Measurements from ENCODE around the gene CCDC51. TPM values are rescaled to one million over a fixed set of nuclear protein-coding genes. Genes with fewer than 3 reads are reported as not detected.

CCDC51 gene
- total RNA-seq, 1 donor from 2014 or later = 19.3 TPM

GRCh38 chr3:48467110-48467454, 27.2 kb upstream of the CCDC51 start:
- no peak for TF ChIP-seq CTCF (IDR thresholded peaks at IDR 0.05)
- no peak for DNase-seq (ENCODE audit: low spot score in 2 of 2)
- Histone ChIP-seq H3K27me3 (no peaks in the 10 kb centered on the region), H3K4me1 (peaks cover 16 to 51% of the 10 kb centered on the region in 2 donors), H3K36me3 (peaks cover 12 to 26% of the 10 kb centered on the region in 2 donors), H3K4me3 (peak overlapping the region; percentile 60 to 71), H3K27ac (peak overlapping the region; percentile 96 to 98), H3K9me3 (no peaks in the 10 kb centered on the region)
- intact Hi-C loops (cut with DNase I) = no loop called here

DNA sequence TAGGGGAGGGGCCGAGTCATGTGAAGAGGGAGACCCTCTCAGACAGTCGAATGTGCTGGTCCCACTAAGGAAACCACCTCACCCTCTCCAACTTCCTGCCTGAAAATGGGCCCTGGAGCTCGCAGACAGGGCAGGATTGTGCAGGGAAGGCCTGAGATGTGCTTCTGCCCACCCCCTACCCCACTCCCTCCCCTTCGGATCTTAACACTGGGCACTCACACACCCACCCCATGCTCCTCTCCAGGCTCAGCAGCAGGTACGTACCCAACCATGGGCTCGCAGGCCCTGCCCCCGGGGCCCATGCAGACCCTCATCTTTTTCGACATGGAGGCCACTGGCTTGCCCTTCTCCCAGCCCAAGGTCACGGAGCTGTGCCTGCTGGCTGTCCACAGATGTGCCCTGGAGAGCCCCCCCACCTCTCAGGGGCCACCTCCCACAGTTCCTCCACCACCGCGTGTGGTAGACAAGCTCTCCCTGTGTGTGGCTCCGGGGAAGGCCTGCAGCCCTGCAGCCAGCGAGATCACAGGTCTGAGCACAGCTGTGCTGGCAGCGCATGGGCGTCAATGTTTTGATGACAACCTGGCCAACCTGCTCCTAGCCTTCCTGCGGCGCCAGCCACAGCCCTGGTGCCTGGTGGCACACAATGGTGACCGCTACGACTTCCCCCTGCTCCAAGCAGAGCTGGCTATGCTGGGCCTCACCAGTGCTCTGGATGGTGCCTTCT, 26.6 kb upstream of the CCDC51 start:
- Histone ChIP-seq H3K9me3 (no peaks in the 10 kb centered on the region), H3K4me1 (peaks cover 16 to 46% of the 10 kb centered on the region in 2 donors), H3K27me3 (no peaks in the 10 kb centered on the region), H3K27ac (peak overlapping the region; percentile 96 to 98), H3K36me3 (peaks cover 12 to 26% of the 10 kb centered on the region in 2 donors), H3K4me3 (peak overlapping the region; percentile 60 to 71)
- intact Hi-C loops (cut with DNase I) = loop anchor here (1.0 kb wide), 1 partner anchor 38 kb away; the partner anchor contains the start of gene SHISA5
- no peak for DNase-seq (ENCODE audit: low spot score in 2 of 2)
- TF ChIP-seq CTCF (IDR thresholded peaks at IDR 0.05) = peak in 1 of 3 experiments; percentile 1

DNA sequence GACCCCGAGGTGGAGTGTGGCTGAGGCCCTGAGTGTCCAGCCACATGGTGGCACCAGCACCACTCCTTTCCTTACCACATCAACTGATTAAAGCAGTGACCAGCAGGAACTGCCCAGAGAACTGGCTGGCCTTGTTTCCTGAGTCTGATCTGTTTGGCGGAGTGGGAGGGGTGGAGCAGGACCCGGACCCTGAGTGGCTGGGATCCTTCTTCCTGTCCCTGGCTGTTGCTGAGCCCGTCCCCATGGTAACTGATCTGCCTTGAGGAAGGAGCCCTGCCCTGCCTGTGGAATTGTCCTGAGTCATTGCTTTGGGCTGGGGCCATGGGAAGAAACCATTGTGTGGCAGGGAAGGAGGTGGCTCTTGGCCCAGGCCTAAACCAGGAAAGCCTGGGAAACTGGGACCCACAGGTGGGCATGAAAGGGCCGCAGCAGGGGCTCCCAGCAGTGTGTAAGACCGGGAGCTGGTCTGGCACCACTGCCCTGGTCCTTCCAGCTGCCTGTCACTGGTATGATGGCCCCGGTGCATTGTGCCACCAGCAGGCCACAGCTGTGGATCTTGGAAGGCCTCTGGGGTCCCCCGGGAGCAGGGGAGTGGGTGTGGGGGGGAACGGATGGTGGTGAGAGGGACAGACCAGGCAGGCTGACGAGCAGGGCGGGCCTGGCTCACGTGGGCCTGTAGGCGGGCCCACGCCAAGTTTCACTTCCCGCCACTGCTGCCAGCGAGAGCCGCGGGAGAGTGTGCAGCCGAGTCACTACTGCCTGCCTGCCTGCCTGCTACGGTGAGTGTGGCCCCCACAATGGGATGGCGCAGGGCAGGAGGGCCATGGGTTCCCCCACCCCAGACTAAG, 25.8 kb upstream of the CCDC51 start:
- no peaks in the 10 kb centered on the region for H3K27me3 ChIP-seq
- DNase-seq (ENCODE audit: low spot score in 2 of 2) = peak; percentile 100
- peaks cover 16 to 43% of the 10 kb centered on the region in 2 donors for H3K4me1 ChIP-seq
- intact Hi-C loops (cut with DNase I) = loop anchor here (1.0 to 2.0 kb wide), 7 partner anchors 19 to 221 kb away; partner anchors contain the start of genes ATRIP, PFKFB4 and SHISA5
- peak overlapping the region; percentile 96 to 98 for H3K27ac ChIP-seq
- TF ChIP-seq CTCF (IDR thresholded peaks at IDR 0.05) = peak; percentile 87 to 94 (median 89)
- peaks cover 17 to 33% of the 10 kb centered on the region in 2 donors for H3K36me3 ChIP-seq
- H3K4me3 ChIP-seq = peak overlapping the region; percentile 60 to 71
- no peaks in the 10 kb centered on the region for H3K9me3 ChIP-seq

DNA sequence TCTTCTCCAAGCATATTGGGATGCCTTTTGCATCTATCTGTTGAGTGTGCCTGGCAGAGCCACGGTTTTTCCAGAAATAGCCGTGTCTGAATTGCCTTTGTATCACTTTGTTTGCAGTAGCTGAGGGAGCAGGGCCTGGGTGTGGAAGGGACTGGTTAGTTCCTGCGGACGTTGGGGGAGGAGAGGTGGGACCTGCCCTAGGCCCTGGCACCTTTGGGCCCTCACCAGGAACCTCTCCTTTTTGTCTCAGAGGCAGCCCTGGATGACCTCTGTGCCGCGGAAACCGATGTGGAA, 25.3 kb upstream of the CCDC51 start:
- H3K27ac ChIP-seq = peak overlapping the region; percentile 96 to 98
- H3K4me1 ChIP-seq = peaks cover 14 to 38% of the 10 kb centered on the region in 2 donors
- no peaks in the 10 kb centered on the region for H3K9me3 ChIP-seq
- peaks cover 23 to 39% of the 10 kb centered on the region in 2 donors for H3K36me3 ChIP-seq
- no peak overlapping the region for H3K4me3 ChIP-seq
- no peak for DNase-seq (ENCODE audit: low spot score in 2 of 2)
- no peak for TF ChIP-seq CTCF (IDR thresholded peaks at IDR 0.05)
- H3K27me3 ChIP-seq = no peaks in the 10 kb centered on the region
- intact Hi-C loops (cut with DNase I) = loop anchor here (1.0 to 2.0 kb wide), 6 partner anchors 18 to 221 kb away; partner anchors contain the start of genes ATRIP and PFKFB4

- Histone ChIP-seq H3K4me3 (no peak overlapping the region), H3K27me3 (no peaks in the 10 kb centered on the region), H3K9me3 (no peaks in the 10 kb centered on the region), H3K4me1 (peaks cover 13 to 34% of the 10 kb centered on the region in 2 donors), H3K27ac (peak overlapping the region; percentile 96 to 98), H3K36me3 (peaks cover 25 to 43% of the 10 kb centered on the region in 2 donors)
- DNase-seq (ENCODE audit: low spot score in 2 of 2) = no peak
- TF ChIP-seq CTCF (IDR thresholded peaks at IDR 0.05) = no peak
- intact Hi-C loops (cut with DNase I) = loop anchor here (1.0 to 2.0 kb wide), 6 partner anchors 18 to 222 kb away; partner anchors contain the start of genes ATRIP and PFKFB4
Measured at GRCh38 chr3:48464713-48465221, 24.8 kb upstream of the CCDC51 start.
